Heart right ventricle (tissue), 16 donors: ENCODE data around the gene ZNF69. TPM values are rescaled to one million over a fixed set of nuclear protein-coding genes. Genes with fewer than 3 reads are reported as not detected.
"Not testable (repeated sequence)": the region's sequence is repeated elsewhere in the genome, so short reads cannot be mapped to it uniquely, and the experiment has no call there.

Source experiments
- ATAC-seq, 8 donors: fragments of 200-7000 bp; cut with Tn5 transposase; one replicate each; pipeline ENCODE4 v1.9.1; 2020; ENCODE audit warnings: mild to moderate bottlenecking in 8 of 8, moderate library complexity in 8 of 8, moderate number of reproducible peaks in 1 of 8
- DNase-seq, 2 donors: peaks; one replicate each; pipeline ENCODE4 v3.0.0-alpha.2; 2020
- H3K27ac ChIP-seq, 10 donors: fragments of 200-600 bp; sonication (generic) in 2 of 10; one replicate each; pipeline versions ENCODE4 v1.5.0 to v1.8.0; 2020 to 2022; ENCODE audit warnings: mild to moderate bottlenecking in 3 of 10
- H3K27me3 ChIP-seq, 7 donors: fragments of 200-600 bp; one replicate each; pipeline ENCODE4 v1.8.0; 2021 to 2022; ENCODE audit warnings: mild to moderate bottlenecking in 2 of 7
- H3K36me3 ChIP-seq, 9 donors: fragments of 200-600 bp; sonication (generic) in 1 of 9; one replicate each; pipeline versions ENCODE4 v1.5.0 to v1.8.0; 2020 to 2022; ENCODE audit warnings: mild to moderate bottlenecking in 2 of 9
- H3K4me1 ChIP-seq, 9 donors: fragments of 200-600 bp; sonication (generic) in 1 of 9; one replicate each; pipeline versions ENCODE4 v1.5.0 to v1.8.0; 2020 to 2022; ENCODE audit warnings: mild to moderate bottlenecking in 4 of 9
- H3K4me3 ChIP-seq, 10 donors: fragments of 200-600 bp; sonication (generic) in 2 of 10; one replicate each; pipeline versions ENCODE4 v1.5.0 to v1.8.0; 2020 to 2022; ENCODE audit warnings: mild to moderate bottlenecking in 7 of 10, moderate library complexity in 2 of 10
- H3K9me3 ChIP-seq, 11 donors: fragments of 200-600 bp in 10 of 11; sonication (generic) in 2 of 11; one replicate each; pipeline versions ENCODE4 v1.5.0 to v1.8.0; 2013 to 2022; ENCODE audit warnings: mild to moderate bottlenecking in 2 of 11, control low read depth in 1 of 11, moderate library complexity in 1 of 11
- CTCF ChIP-seq, 9 donors: fragments of 200-600 bp; sonication (generic) in 2 of 9; IDR thresholded peaks; one replicate each; pipeline versions ENCODE4 v1.5.0 to v1.8.0; 2021 to 2022; ENCODE audit warnings: antibody characterized with exemption in 9 of 9, mild to moderate bottlenecking in 5 of 9, moderate library complexity in 1 of 9
- WGBS, 2 donors: extraction: QIAGEN DNeasy Blood & Tissue Kit; methylation state at CpG; one replicate each; pipeline ENCODE4 v1.1.7; 2013; ENCODE audit warnings: inconsistent platforms in 1 of 2; 5-methylcytosine and 5-hydroxymethylcytosine counted together
- intact Hi-C, 10 donors: fragments of 100-400 bp; cut with DNase I; formaldehyde crosslinking; loops; one replicate each; pipeline versions ENCODE4 v1.11.1 to v1.14.2; 2022
- polyA plus RNA-seq, 2 donors: library from polyadenylated mRNA; stranded (reverse); fragments of 200-250 nt; gene quantifications; one replicate each; pipeline ENCODE4 v1.2.3, GENCODE V29; 2013
- total RNA-seq, 10 donors: library from RNA; stranded (reverse); fragmentation: NEBNext Ultra II Directional in 3 of 10; extraction: Animal tissue kit (Norgen Biotek cat#: 25700) in 3 of 10; gene quantifications; one replicate each; pipeline versions ENCODE4 v1.2.1 to v1.2.4, GENCODE V29; 2021 to 2023
- donor health status: Arrhythmogenic right ventricular cardiomyopathy.
- donor health status: ischemic (EF 13 %, LVEDD 7.1; RV severe dilation, severe dysfunction).
- donor health status: healthy with polysubstance abuse.
- donor health status: DM: no; HTN: yes; CAD: no.
- donor health status: DM: no; HTN: no; CAD: no.
- donor health status: ischemic (EF 25% LVEDD 6.9; RV normal size, moderate dysfunction).
- donor health status: ischemic (EF 25% LVEDD 5.7; RV mildly dilated, moderate dysfunction).
- donor health status: healthy.
- donor health status: DM: yes; HTN: yes; CAD: no.
- donor health status: Ischemic cardiomyopathy.
- donor health status: ischemic (EF 35%, LVEDD 5.7; RV mildly dilated, moderate dysfunction).
- donor health status: nonischemic (EF 11% LVEDD 7.7; RV severe dilation, severe dysfunction).
- donor health status: DM: yes; HTN: yes; CAD: no.
- donor health status: PGD.
- donor health status: ischemic (EF 29% LVEDD 5.4; RV normal size, mild dysfunction).
- donor health status: nonischemic (EF 23%, LVEDD 6.1; RV moderate dilation, normal function).

The ZNF69 gene
- total and polyA plus RNA-seq, 12 donors = 1.6 to 6.5 (median 4.3) TPM

GRCh38 chr19:11882606-11883005, 5.0 kb upstream of the ZNF69 start:
- WGBS, 2 donors = 62 to 72% methylated on average over 2 of the region's 2 CpGs
- H3K36me3 ChIP-seq = no peaks in the 10 kb centered on the region
- intact Hi-C loops = loop anchor here (5.0 to 10.0 kb wide), 8 partner anchors 40 to 265 kb away; partner anchors contain the start of genes ZNF20 (in 3 of the 10) and ZNF491 (in 3 of the 10)
- DNase-seq (no peak), ATAC-seq (no peak)
- no peak overlapping the region for H3K27ac ChIP-seq
- peaks cover 0 to 10% (median 6%) of the 10 kb centered on the region in 9 donors for H3K4me1 ChIP-seq
- H3K27me3 ChIP-seq = no peaks in the 10 kb centered on the region
- no peak overlapping the region for H3K4me3 ChIP-seq
- H3K9me3 ChIP-seq = peaks cover 0 to 3% (median 0%) of the 10 kb centered on the region in 11 donors
- no peak for TF ChIP-seq CTCF (IDR thresholded peaks at IDR 0.05)

GRCh38 chr19:11887234-11887610, 360 bp upstream of the ZNF69 start:
- intact Hi-C loops = loop anchor here in 3 of 10 donors (5.0 to 10.0 kb wide), 3 partner anchors 35 to 258 kb away; partner anchors contain the start of genes ZNF20 (in 1 of the 3) and ZNF491 (in 1 of the 3)
- 20 to 21% methylated on average over 7 of the region's 7 CpGs for WGBS, 2 donors

GRCh38 chr19:11889901-11890300, 2.3 kb downstream of the ZNF69 start:
- not testable (repeated sequence) for ATAC-seq, H3K36me3 ChIP-seq, DNase-seq, H3K9me3 ChIP-seq, H3K4me3 ChIP-seq, H3K27me3 ChIP-seq, H3K27ac ChIP-seq
- intact Hi-C loops = loop anchor here in 4 of 10 donors (5.0 to 10.0 kb wide), 4 partner anchors 32 to 255 kb away; partner anchors contain the start of genes ZNF20 (in 1 of the 4) and ZNF491 (in 1 of the 4)
- H3K4me1 ChIP-seq = peaks cover 3 to 18% (median 12%) of the 10 kb centered on the region in 9 donors
- WGBS, 2 donors = 53 to 74% methylated on average over 6 of the region's 6 CpGs

More at GRCh38 chr19:11887234-11887610, 360 bp upstream of the ZNF69 start:
- no peak for TF ChIP-seq CTCF (IDR thresholded peaks at IDR 0.05)
- DNase-seq (no peak), ATAC-seq (peak; percentile 3 to 53 (median 32))
- no peaks in the 10 kb centered on the region for H3K9me3 ChIP-seq
- H3K4me3 ChIP-seq = peak overlapping the region in 9 of 10 donors; percentile 56 to 83 (median 81)
- H3K4me1 ChIP-seq = peaks cover 3 to 18% (median 12%) of the 10 kb centered on the region in 9 donors
- no peaks in the 10 kb centered on the region for H3K36me3 ChIP-seq
- peak overlapping the region in 8 of 10 donors; percentile 26 to 90 (median 82) for H3K27ac ChIP-seq
- no peaks in the 10 kb centered on the region for H3K27me3 ChIP-seq

- intact Hi-C loops = loop anchor here in 1 of 10 donors (10.0 kb wide), 1 partner anchor 64 kb away; no protein-coding TSS in a partner anchor
- Histone ChIP-seq H3K27ac (no peak overlapping the region), H3K4me3 (no peak overlapping the region), H3K27me3 (no peaks in the 10 kb centered on the region), H3K36me3 (peaks cover 0 to under 1% (median 0%) of the 10 kb centered on the region in 9 donors), H3K9me3 (no peaks in the 10 kb centered on the region), H3K4me1 (peaks cover 3 to 18% (median 12%) of the 10 kb centered on the region in 9 donors)
- ATAC-seq = no peak
- WGBS, 2 donors = 84 to 88% methylated on average over 5 of the region's 5 CpGs
- TF ChIP-seq CTCF (IDR thresholded peaks at IDR 0.05) = no peak
- no peak for DNase-seq
Measured at GRCh38 chr19:11890634-11891033, 3.1 kb downstream of the ZNF69 start.

- Histone ChIP-seq H3K4me3 (no peak overlapping the region), H3K27me3 (no peaks in the 10 kb centered on the region), H3K4me1 (no peaks in the 10 kb centered on the region), H3K9me3 (peaks cover 0 to 31% (median under 1%) of the 10 kb centered on the region in 11 donors), H3K27ac (no peak overlapping the region), H3K36me3 (peaks cover 0 to 8% (median 0%) of the 10 kb centered on the region in 9 donors)
- WGBS, 2 donors = 98% methylated on average over 6 of the region's 6 CpGs
- ATAC-seq = no peak
- DNase-seq = no peak
- intact Hi-C loops = loop anchor here in 1 of 10 donors (10.0 kb wide), 1 partner anchor 60 kb away; no protein-coding TSS in a partner anchor
- TF ChIP-seq CTCF (IDR thresholded peaks at IDR 0.05) = no peak
Measured at GRCh38 chr19:11894851-11895250, 7.3 kb downstream of the ZNF69 start.
